NCI-H146 treated with DMSO at 0.1 percent for 48 hours (cell line): Measurements from ENCODE around the gene ATXN7.

Experiments
- DNase-seq: peaks from one replicate; lab custom pipeline; 2025; ENCODE audit not compliant: unreplicated experiment; lab: John Stamatoyannopoulos, UW

The ATXN7 gene

GRCh38 chr3:63980019-63980418, 116.4 kb downstream of the ATXN7 start:
- DNase-seq: no peak

DNA sequence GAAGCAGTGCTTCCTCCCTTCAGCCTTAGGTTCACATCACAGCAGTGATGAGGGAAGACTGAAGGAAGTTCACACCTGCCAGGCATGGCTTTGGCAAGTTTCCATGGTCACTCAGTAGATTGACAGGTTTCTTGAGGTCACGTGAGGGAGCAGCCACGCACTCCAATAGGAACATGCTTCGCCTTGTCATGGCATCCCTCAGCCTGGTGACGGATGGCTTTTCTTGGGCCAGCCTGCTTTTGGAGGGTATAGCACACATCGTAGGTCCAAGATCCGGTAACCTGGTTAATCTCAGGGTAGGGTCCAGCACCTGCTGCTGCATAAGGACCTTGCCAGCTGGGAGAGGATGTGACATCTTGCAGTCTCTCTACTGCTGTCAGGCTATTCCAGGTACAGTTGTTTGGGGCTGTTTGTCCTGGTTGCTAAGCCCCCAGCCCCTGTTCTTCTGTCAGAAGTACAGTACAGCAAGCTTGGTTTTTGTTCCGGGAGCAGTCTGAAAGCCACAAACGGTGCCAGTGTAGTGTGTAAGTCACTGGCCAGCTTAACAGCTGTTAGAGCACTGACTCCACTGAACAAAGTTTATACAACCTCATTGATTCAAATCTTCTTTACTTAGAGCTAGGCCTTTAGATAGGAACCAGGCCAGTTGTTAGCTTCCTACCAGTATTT, 117.3 kb downstream of the ATXN7 start:
- DNase-seq: no peak

DNA sequence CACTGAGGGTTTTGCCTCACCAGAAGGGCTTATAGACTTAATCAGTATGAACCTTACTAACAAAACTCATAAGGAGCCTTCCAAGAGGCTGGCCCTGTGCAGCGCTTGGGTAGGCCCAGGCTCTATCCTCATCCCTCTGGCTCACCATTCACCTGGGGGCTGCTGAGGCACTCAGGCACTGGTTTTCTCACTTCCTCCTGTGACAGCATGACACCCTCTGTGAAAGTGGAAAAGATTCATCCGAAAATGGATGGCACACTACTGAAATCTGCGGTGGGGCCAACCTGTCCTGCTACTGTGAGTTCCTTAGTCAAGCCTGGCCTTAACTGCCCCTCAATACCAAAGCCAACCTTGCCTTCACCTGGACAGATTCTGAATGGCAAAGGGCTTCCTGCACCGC, 118.3 kb downstream of the ATXN7 start:
- DNase-seq: no peak

GRCh38 chr3:63984391-63984790, 120.7 kb downstream of the ATXN7 start:
- DNase-seq: no peak

DNA sequence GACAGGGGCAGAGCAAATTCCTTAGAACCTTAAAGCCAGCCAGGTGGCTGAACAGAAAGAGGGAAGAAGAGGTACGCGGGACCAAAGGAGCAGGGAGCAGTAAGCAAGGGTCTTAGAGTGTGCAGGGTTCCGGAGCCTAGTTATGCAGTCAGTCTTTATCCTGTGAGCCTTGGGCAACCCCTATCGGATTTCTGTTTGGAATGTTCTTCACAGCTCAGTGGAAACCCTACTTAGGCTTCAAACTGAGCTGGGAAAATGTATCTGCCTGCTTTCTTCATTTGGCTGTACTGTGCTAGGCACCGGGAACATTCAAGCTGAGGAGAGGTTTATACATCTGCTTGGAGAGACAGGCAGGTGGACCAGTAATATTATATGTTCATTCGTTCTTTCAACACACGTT, 122.5 kb downstream of the ATXN7 start:
- no peak for DNase-seq

DNA sequence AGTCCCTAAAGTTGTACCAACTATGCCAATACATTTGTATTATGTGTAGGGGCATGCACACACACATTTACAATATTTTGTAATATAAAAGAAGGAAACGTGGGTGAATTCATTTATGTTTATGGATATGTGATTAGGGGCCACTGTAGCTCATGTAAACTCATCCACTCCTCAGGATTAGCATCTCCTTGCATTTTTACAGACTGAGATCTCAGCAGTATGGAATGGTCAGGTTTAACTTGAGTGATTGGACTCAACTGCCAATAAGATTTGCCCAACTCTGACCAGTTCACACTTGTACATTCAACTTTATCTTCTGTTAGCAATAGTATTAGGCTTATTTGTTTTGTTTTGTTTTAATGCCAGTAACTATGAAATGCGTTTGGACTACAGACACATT, 123.2 kb downstream of the ATXN7 start:
- DNase-seq: no peak

DNA sequence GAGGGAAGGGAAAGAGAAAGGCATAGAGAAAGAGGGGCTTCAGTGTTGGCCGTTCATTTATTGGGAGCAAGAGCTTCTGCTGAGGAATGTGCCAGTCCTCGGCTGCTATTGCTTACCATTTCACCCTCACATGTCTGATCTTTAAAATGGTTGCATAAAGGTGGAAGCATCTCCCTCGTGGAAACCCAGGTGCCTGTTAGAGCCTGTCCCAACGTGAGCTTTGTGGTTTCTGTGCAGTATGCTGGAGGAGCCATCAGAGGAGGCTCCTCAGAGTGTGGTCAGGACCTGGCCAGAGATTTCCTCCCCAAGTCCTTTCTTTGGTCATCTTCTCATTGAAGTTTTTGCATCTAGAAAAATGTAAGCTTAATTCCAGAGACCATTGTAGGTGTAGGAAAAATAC, 125.3 kb downstream of the ATXN7 start:
- DNase-seq: no peak

- DNase-seq: no peak
Measured at GRCh38 chr3:63990204-63990603, 126.5 kb downstream of the ATXN7 start.

GRCh38 chr3:63990733-63991132, 127.1 kb downstream of the ATXN7 start:
- DNase-seq: no peak

- no peak for DNase-seq
Measured at GRCh38 chr3:63991666-63992065, 128.0 kb downstream of the ATXN7 start.

DNA sequence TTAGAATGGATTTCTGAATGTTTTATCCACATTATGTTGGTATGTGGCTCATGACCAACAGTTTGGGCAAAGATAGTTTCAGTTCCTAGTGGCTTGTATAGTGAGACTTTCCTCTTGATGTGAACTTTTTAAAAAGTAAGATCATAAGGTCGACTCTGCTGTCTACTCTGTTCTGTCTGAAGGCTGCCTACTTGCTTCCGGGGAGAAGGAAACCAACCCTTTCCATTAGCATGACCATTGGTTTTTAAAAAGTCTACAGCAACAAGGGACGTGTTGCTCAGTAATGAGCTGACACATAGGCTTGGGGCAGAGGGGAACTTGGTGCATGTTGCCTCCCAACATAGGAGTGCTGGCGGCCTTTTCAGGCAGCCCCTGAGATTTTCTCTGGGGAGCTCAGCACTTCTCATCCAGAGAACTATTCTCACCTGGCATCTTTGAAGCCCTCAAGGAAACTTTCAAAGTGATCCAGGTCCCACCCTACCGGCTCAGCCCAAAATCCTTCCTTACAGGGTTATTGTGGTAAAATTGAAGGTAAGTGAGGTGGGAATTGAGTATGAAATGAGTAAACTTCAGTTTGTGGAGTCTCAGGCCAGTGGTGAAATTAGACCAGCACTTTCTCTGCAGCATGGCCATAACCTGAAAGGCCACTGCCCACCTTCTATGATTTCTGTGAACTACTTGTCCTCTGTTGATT, 129.0 kb downstream of the ATXN7 start:
- DNase-seq: no peak

DNA sequence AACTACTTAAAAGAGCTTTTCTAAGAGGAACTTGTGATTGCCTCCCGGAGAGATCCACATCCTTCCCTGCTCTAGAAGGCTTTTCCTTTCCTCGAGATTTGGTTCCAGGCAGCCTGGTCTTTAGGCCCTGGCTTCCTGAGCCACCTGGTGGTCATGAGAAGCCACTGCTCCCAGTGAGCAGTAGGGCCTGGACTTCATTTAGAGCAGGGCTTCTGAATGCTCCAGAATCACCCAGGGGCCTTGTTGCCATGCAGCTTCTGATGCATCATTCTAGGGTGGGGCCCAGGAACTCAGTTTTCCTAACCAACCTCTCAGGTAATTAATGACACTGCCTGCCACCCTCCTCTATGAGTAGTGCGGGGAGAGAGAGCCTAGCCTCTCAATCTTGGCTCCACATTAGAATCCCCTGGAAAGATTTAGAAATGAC, 130.0 kb downstream of the ATXN7 start:
- no peak for DNase-seq

- no peak for DNase-seq
Measured at GRCh38 chr3:63995086-63995485, 131.4 kb downstream of the ATXN7 start.

DNA sequence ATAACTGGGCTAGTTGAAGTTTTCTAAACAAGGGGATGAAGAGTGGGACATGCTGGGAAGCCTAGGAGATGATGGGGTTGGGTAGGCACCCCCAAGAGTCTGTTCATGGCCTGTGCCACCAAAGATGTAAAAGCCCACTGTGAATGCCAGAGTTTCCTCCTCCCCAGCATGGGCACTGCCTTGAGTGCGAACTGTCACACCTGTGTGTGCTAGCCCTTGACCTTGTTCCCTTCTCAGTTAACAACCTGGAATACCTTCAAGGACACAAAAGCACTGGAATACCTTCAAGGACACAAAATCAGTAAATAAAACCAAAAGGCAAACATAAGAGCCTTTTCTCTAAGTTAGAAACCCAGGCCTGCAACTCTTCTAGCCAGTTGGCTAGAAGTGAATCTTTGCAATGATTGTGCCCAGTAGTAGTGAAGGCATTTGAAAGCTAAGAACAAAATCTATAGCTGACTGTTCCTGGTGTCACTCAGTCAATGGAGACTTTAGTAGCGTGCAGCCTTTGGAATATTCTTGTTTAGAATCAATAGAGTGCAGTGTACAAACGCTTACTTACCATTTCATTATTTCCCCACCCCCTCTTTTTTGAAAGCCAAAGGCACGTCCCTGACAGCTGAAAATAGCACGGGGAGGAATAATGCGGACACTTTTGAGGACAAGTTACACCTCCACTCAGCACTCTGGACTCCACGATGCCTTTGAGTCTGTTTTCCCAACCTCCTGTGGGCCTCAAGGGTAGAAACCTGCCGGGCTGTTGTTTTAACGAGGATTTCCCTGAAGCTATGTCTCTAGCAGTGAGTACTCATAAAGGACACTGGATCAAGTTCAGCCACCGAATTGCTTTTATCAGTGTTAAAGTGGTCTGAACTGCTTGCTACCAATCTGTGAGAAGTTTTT, 135.4 kb downstream of the ATXN7 start:
- no peak for DNase-seq

GRCh38 chr3:64000453-64001055, 136.9 kb downstream of the ATXN7 start:
- DNase-seq: no peak

GRCh38 chr3:64002233-64002632, 138.6 kb downstream of the ATXN7 start:
- DNase-seq: no peak

DNA sequence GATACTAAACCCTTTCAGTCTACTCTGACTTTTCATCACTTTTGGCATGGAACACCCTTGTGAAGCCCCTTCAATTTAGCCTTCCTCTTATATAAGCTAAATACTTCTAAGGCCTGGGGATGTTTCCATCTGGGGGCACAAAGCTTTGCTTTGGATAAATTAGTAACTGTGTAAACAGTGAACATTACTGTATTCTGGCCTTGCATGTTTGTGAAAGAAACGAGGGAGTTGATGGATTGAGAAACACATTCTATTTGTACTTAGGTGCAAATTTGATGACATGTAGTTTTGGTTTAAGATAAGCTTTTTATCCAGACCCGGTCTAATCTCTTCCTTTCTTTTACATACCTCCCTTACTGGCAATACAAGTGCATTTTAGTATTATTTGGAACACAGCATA, 139.9 kb downstream of the ATXN7 start:
- no peak for DNase-seq

DNA sequence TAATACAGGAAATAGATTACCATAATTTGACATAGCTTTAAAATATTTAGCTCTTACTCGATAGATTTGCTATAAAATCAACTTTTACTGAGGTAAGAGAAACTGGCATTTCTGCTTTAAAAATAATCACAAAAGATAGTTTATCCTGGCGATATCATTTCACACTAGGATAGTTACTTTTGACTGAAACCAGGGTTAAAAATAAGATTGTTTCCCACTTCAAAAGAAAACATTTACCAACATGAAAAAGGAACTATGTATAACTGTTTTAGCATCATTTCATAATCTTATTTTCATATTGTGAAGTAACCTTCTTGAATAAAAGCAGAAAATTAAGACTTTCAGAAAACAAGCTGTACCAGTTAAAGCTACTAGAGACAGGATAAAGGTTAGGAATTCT, 144.3 kb downstream of the ATXN7 start:
- no peak for DNase-seq

DNA sequence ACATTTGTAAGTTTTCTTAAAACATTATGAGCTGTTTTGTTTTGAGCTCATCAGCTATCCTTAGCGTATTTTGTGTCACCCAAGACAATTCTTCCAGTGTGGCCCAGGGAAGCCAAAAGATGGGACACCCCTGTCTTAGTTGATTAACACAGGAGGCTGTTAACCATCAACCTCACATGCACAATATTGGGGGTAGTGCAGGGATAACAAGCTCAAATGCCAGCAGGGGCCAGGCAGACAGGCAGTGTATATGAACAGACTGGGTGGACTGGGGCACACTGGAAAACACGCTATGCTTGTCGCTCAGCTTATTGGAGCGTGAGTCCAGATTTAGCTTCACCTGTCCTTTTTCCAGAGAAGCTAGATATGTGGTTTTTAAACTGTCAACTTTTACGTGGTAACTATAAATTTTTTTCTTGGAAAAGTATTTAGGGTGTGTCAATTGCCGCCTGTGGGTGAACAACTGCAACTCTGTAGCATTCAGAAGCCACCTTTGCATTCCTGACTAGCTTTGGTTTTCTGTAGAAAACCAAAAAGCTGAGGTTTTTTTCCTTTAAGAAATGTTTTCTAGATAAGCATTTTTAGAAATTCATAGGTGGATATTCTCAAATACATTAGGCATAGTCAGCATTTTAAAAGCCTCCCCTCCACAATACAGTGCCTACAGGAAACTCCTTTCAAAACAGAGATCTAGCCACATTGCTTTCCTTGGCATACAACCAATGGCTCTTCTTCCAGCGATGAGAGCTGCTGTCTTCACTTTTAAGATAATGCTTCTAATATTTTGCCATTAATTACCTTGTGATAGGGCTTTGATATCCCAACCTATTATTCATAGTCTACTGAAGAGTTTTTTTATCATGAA, 145.1 kb downstream of the ATXN7 start:
- DNase-seq: no peak

GRCh38 chr3:64009528-64009927, 145.9 kb downstream of the ATXN7 start:
- DNase-seq: no peak

- DNase-seq: no peak
Measured at GRCh38 chr3:64010199-64010598, 146.5 kb downstream of the ATXN7 start.
